NB4 (cell line): ENCODE results near the gene CAMKMT.

Source experiments
- CTCF ChIP-seq: IDR thresholded peaks from one replicate; pipeline ENCODE4 v1.5.1; 2012; ENCODE audit warnings: low read depth, low read length
- MAX ChIP-seq: IDR thresholded peaks from 2 replicates; pipeline ENCODE4 v1.6.1; 2011; ENCODE audit warnings: low read depth, low read length
- POLR2A ChIP-seq: IDR thresholded peaks from 2 replicates; pipeline ENCODE4 v1.6.1; 2011; ENCODE audit warnings: mild to moderate bottlenecking; ENCODE audit not compliant: insufficient read length; ENCODE audit errors: extremely low read depth

- TF ChIP-seq POLR2A (no peak), CTCF (no peak), MAX (no peak)
Measured at GRCh38 chr2:44325897-44326296, 35.9 kb upstream of the CAMKMT start.
